ENCODE measurements around the gene N4BP2L2.

N4BP2L2 gene

DNA sequence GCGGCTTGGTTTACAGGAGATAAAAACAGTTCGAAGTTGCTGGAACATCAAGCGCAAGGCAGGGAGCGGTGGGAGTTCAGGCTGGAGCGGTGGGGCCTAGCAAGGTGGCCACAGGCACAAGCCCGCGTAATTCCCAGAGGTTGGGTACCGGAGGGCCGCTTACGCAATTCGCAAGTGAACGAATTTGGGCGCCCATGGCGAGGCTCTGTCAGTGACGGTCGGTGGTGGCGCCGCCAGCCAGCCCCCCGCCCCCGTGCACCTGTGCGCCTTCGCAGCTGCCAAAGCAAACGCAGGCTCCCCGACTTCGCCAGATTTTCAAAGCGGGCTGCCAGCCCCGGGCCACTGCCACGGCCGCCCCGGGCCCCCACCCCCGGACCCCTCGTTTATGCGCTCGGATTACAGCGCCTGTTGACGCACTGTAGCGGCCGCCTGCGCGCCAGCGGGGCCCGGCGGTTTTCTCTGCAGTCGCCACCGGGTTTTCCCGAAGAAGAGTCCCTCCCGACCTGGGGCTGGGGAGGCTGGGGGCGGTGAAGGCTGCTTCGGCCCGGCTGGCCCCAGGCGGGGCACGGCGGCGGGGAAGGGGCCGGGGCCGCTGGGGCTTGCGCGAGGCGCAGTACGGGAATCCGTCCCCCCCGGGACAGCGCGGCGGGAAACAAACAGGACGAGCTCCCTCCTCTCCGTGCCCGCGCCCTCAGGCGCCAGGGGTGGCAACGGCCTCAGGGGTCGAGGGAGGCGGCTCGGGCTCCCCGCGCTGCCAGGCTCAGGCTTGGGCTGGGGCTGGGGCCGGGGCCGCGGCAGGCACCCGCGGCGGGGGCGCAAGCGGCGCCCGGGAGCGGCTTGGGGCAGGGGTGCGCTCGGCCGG lies 111.4 kb downstream of the N4BP2L2 start:
- no peak for DNase-seq (ENCODE audit: low read depth)
- H3K4me3 ChIP-seq (ENCODE audit: low read length), result peak overlapping the region; percentile 67

GRCh38 chr13:32426191-32426989 lies 112.2 kb downstream of the N4BP2L2 start:
- no peak for TF ChIP-seq CTCF (conservative IDR thresholded peaks at IDR 0.05; ENCODE audit: low read depth, low read length)
- peak overlapping the region; percentile 67 for H3K4me3 ChIP-seq (ENCODE audit: low read length)
- no peak for DNase-seq (ENCODE audit: low read depth)

More for the DNA sequence above, 111.4 kb downstream of the N4BP2L2 start:
- no peak for TF ChIP-seq CTCF (conservative IDR thresholded peaks at IDR 0.05; ENCODE audit: low read depth, low read length)

DNA sequence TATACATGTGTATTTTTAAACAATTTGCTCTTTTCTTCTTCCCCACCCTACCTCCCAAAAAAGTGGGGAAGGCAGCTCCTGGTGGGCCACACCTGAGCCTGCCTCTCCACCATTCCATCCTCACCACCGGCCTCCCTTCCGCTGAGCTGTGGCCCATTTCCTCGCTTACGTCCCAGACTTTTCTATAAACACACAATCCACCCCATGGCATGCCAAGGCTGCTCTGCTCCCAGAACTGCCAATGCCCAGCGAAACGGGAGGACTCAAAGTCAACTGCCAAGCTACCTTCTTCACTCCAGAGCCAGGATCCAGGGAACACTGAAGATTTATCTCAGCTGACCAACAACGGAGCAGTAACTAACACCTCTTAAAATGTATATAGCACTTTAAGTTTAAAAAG lies 113.4 kb downstream of the N4BP2L2 start:
- no peak for TF ChIP-seq CTCF (conservative IDR thresholded peaks at IDR 0.05; ENCODE audit: low read depth, low read length)
- DNase-seq (ENCODE audit: low read depth), result no peak
- no peak overlapping the region for H3K4me3 ChIP-seq (ENCODE audit: low read length)

DNA sequence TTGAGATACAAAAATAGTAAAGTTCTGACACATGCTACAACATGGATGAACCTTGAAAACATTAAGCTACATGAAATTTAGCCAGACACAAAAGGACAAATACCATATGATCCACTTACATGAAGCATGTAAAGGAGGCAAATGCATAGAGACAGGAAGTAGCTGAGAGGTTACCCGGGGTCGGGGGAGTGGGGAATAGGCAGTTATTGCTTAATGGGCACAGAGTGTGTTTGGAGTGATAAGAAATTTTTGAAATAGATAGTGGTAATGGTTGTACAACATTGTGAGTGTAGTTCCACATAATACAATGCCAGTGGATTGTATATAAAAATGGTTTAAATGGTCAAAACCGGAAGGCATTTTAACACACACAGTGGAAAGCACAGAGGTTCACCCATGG lies 115.0 kb downstream of the N4BP2L2 start:
- no peak for TF ChIP-seq CTCF (conservative IDR thresholded peaks at IDR 0.05; ENCODE audit: low read depth, low read length)
- no peak overlapping the region for H3K4me3 ChIP-seq (ENCODE audit: low read length)
- DNase-seq (ENCODE audit: low read depth), result no peak

DNA sequence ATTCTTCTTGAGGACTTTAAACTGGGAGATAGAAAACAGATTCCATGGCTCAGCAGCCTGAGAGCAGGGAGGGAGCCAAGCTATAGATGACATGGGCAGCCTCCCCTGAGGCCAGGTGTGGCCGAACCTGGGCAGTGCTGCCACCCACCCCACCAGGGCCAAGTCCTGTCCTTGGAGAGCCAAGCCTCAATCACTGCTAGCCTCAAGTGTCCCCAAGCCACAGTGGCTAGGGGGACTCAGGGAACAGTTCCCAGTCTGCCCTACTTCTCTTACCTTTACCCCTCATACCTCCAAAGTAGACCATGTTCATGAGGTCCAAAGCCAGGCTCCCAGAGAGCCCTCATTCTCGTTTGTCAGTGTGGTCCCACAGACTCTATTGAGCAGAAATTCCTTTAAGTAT lies 118.7 kb downstream of the N4BP2L2 start:
- no peak for TF ChIP-seq CTCF (conservative IDR thresholded peaks at IDR 0.05; ENCODE audit: low read depth, low read length)
- no peak for DNase-seq (ENCODE audit: low read depth)
- no peak overlapping the region for H3K4me3 ChIP-seq (ENCODE audit: low read length)

DNA sequence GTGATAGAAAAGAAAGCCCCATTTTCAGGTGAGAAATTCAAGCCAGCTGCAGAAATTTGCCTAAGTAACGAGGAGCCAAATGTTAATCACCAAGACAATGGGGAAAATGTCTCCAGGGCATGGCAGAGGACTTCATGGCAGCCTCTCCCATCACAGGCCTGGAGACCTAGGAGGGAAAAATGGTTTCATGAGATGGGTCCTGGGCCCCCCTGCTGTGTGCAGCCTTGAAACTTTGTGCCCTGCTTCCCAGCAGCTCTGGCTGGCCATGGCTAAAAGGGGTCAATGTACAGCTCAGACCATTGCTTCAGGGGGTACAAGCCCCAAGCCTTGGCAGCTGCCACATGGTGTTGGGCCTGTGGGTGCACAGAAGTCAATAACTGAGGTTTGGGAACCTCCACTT lies 120.6 kb downstream of the N4BP2L2 start:
- no peak for DNase-seq (ENCODE audit: low read depth)
- no peak overlapping the region for H3K4me3 ChIP-seq (ENCODE audit: low read length)
- no peak for TF ChIP-seq CTCF (conservative IDR thresholded peaks at IDR 0.05; ENCODE audit: low read depth, low read length)
